Osteoblast (primary cell): Measurements from ENCODE around the gene DNAJA3. TPM values are rescaled to one million over a fixed set of nuclear protein-coding genes. Genes with fewer than 3 reads are reported as not detected.

Source experiments
- DNase-seq: peaks from one replicate; pipeline ENCODE4 v3.0.0; 2011; ENCODE audit warnings: low spot score, mixed read lengths; ENCODE audit not compliant: insufficient read length; ENCODE audit errors: missing footprints
- H2AFZ ChIP-seq: 2 replicates; pipeline ENCODE4 v1.6.0; 2011; ENCODE audit warnings: mild to moderate bottlenecking, low read length
- H3K27ac ChIP-seq: 2 replicates; pipeline ENCODE4 v1.5.1; 2011; ENCODE audit warnings: mild to moderate bottlenecking, low read depth, low read length, moderate library complexity
- H3K27me3 ChIP-seq: 2 replicates; pipeline ENCODE4 v1.6.0; 2012; ENCODE audit warnings: mild to moderate bottlenecking, control low read depth, inconsistent platforms, low read length, moderate library complexity; ENCODE audit not compliant: insufficient read depth
- H3K36me3 ChIP-seq: 2 replicates; pipeline ENCODE4 v1.5.1; 2011; ENCODE audit warnings: mild to moderate bottlenecking, low read length, control low read depth, moderate library complexity; ENCODE audit not compliant: insufficient read depth
- H3K4me1 ChIP-seq: 2 replicates; pipeline ENCODE4 v1.5.1; 2011; ENCODE audit warnings: mild to moderate bottlenecking, low read length, control low read depth, moderate library complexity; ENCODE audit not compliant: insufficient read depth
- H3K4me2 ChIP-seq: 2 replicates; pipeline ENCODE4 v1.6.0; 2011; ENCODE audit warnings: mild to moderate bottlenecking, low read length; ENCODE audit not compliant: insufficient read depth
- H3K4me3 ChIP-seq: fragments of 200-600 bp; sonication (generic); 3 replicates; pipeline ENCODE4 v1.5.1; 2012; ENCODE audit warnings: mild to moderate bottlenecking, low read length, inconsistent platforms; ENCODE audit not compliant: insufficient read depth
- H3K79me2 ChIP-seq: 2 replicates; pipeline ENCODE4 v1.6.0; 2012; ENCODE audit warnings: mild to moderate bottlenecking, low read length, control low read depth, inconsistent platforms; ENCODE audit not compliant: insufficient read depth
- H3K9me3 ChIP-seq: 2 replicates; pipeline ENCODE4 v1.5.1; 2011; ENCODE audit warnings: low read depth, low read length, control low read depth
- H4K20me1 ChIP-seq: 2 replicates; pipeline ENCODE4 v1.6.0; 2012; ENCODE audit warnings: mild to moderate bottlenecking, low read length, control low read depth; ENCODE audit not compliant: insufficient read depth
- CTCF ChIP-seq: IDR thresholded peaks from 2 replicates; pipeline ENCODE4 v1.5.1; 2011; ENCODE audit warnings: mild to moderate bottlenecking, low read depth, low read length, moderate library complexity; ENCODE audit errors: extremely low read depth
- total RNA-seq: library from RNA; depleted of rRNA; stranded (reverse); fragments of >200 nt; gene quantifications from 2 replicates; pipeline ENCODE4 v1.2.3, GENCODE V29; 2012

The DNAJA3 gene
- total RNA-seq, 1 donor: 30.0 TPM

- Histone ChIP-seq H3K27ac (no peak overlapping the region), H3K4me2 (no peak overlapping the region), H3K9me3 (no peaks in the 10 kb centered on the region), H2AFZ (no peak overlapping the region), H3K36me3 (no peaks in the 10 kb centered on the region), H3K27me3 (no peaks in the 10 kb centered on the region), H4K20me1 (peaks cover 1% of the 10 kb centered on the region), H3K4me1 (peaks cover 12% of the 10 kb centered on the region), H3K4me3 (no peak overlapping the region), H3K79me2 (peaks cover 13% of the 10 kb centered on the region)
- no peak for DNase-seq
- TF ChIP-seq CTCF: no peak
These were observed 6.2 kb upstream of the DNAJA3 start for GRCh38 chr16:4419402-4419959.

- Histone ChIP-seq H3K4me1 (peaks cover 9% of the 10 kb centered on the region), H3K4me3 (no peak overlapping the region), H3K36me3 (no peaks in the 10 kb centered on the region), H4K20me1 (no peaks in the 10 kb centered on the region), H2AFZ (no peak overlapping the region), H3K4me2 (no peak overlapping the region), H3K27me3 (no peaks in the 10 kb centered on the region), H3K79me2 (peaks cover 2% of the 10 kb centered on the region), H3K27ac (no peak overlapping the region), H3K9me3 (no peaks in the 10 kb centered on the region)
- no peak for TF ChIP-seq CTCF
- DNase-seq: no peak
These were observed 5.1 kb upstream of the DNAJA3 start for GRCh38 chr16:4420505-4421105.

GRCh38 chr16:4426021-4426684 lies 485 bp downstream of the DNAJA3 start:
- peak; percentile 51 for DNase-seq
- no peak for TF ChIP-seq CTCF

GRCh38 chr16:4426722-4427372 lies 1.2 kb downstream of the DNAJA3 start:
- Histone ChIP-seq H2AFZ (peak overlapping the region; percentile 82), H3K9me3 (no peaks in the 10 kb centered on the region), H3K27ac (peak overlapping the region; percentile 100), H3K4me1 (peaks cover 18% of the 10 kb centered on the region), H3K79me2 (peaks cover 51% of the 10 kb centered on the region), H3K27me3 (no peaks in the 10 kb centered on the region), H3K4me3 (peak overlapping the region; percentile 98), H4K20me1 (peaks cover 16% of the 10 kb centered on the region), H3K4me2 (peak overlapping the region; percentile 98), H3K36me3 (peaks cover 6% of the 10 kb centered on the region)
- DNase-seq: no peak
- TF ChIP-seq CTCF: no peak

More at GRCh38 chr16:4426021-4426684, 485 bp downstream of the DNAJA3 start:
- Histone ChIP-seq H3K4me3 (peak overlapping the region; percentile 98), H3K4me1 (peaks cover 18% of the 10 kb centered on the region), H3K9me3 (no peaks in the 10 kb centered on the region), H4K20me1 (peaks cover 16% of the 10 kb centered on the region), H3K79me2 (peaks cover 51% of the 10 kb centered on the region), H3K36me3 (peaks cover 4% of the 10 kb centered on the region), H3K27ac (peak overlapping the region; percentile 100), H2AFZ (peak overlapping the region; percentile 82), H3K4me2 (peak overlapping the region; percentile 98), H3K27me3 (no peaks in the 10 kb centered on the region)
